Hepatocyte (in vitro differentiated cells): ENCODE measurements around the gene OAF. TPM values are rescaled to one million over a fixed set of nuclear protein-coding genes. Genes with fewer than 3 reads are reported as not detected.

ENCODE experiments used
- DNase-seq: peaks from one replicate; pipeline ENCODE4 v3.0.0-alpha.2; 2016; ENCODE audit warnings: low spot score
- H2AFZ ChIP-seq: fragments of 200-600 bp; sonication (generic); 2 replicates; pipeline ENCODE4 v1.6.0; 2016; ENCODE audit warnings: antibody characterized with exemption, mild to moderate bottlenecking
- H3K27ac ChIP-seq: fragments of 200-600 bp; sonication (generic); 2 replicates; pipeline ENCODE4 v1.5.1; 2016; ENCODE audit warnings: mild to moderate bottlenecking
- H3K27me3 ChIP-seq: fragments of 200-600 bp; sonication (generic); 2 replicates; pipeline ENCODE4 v1.6.1; 2016
- H3K36me3 ChIP-seq: fragments of 200-600 bp; sonication (generic); replicated peaks from 2 replicates; pipeline ENCODE4 v1.5.1; 2016; ENCODE audit warnings: low read depth; ENCODE audit not compliant: insufficient read depth
- H3K4me1 ChIP-seq: fragments of 200-600 bp; sonication (generic); 2 replicates; pipeline ENCODE4 v1.5.1; 2016; ENCODE audit warnings: mild to moderate bottlenecking, moderate library complexity; ENCODE audit not compliant: insufficient read depth
- H3K4me2 ChIP-seq: fragments of 200-600 bp; sonication (generic); 2 replicates; pipeline ENCODE4 v1.6.0; 2016
- H3K4me3 ChIP-seq: fragments of 200-600 bp; sonication (generic); 2 replicates; pipeline ENCODE4 v1.5.1; 2016; ENCODE audit warnings: mild to moderate bottlenecking
- H3K79me2 ChIP-seq: fragments of 200-600 bp; sonication (generic); 2 replicates; pipeline ENCODE4 v1.6.0; 2017; ENCODE audit warnings: mild to moderate bottlenecking
- H3K9me2 ChIP-seq: fragments of 200-600 bp; sonication (generic); replicated peaks from 2 replicates; pipeline ENCODE4 v1.6.0; 2017; ENCODE audit warnings: mild to moderate bottlenecking; ENCODE audit not compliant: insufficient read depth
- H3K9me3 ChIP-seq: fragments of 200-600 bp; sonication (generic); 2 replicates; pipeline ENCODE4 v1.5.1; 2016; ENCODE audit warnings: low read depth, mild to moderate bottlenecking
- H4K20me1 ChIP-seq: fragments of 200-600 bp; sonication (generic); 2 replicates; pipeline ENCODE4 v1.6.0; 2016; ENCODE audit warnings: mild to moderate bottlenecking; ENCODE audit not compliant: insufficient read depth, poor library complexity, severe bottlenecking
- CTCF ChIP-seq: fragments of 200-600 bp; sonication (generic); IDR thresholded peaks from 2 replicates; pipeline ENCODE4 v1.5.1; 2016; ENCODE audit warnings: antibody characterized with exemption, mild to moderate bottlenecking; ENCODE audit not compliant: poor library complexity
- EZH2 ChIP-seq: fragments of 200-600 bp; sonication (generic); IDR thresholded peaks from 2 replicates; pipeline ENCODE4 v1.6.1; 2016; ENCODE audit warnings: antibody characterized with exemption, mild to moderate bottlenecking, borderline replicate concordance
- EZH2phosphoT487 ChIP-seq: fragments of 200-600 bp; sonication (generic); IDR thresholded peaks from one replicate; pipeline ENCODE4 v1.6.1; 2018; ENCODE audit warnings: antibody characterized with exemption, mild to moderate bottlenecking, low read depth, moderate library complexity; ENCODE audit not compliant: unreplicated experiment, severe bottlenecking
- WGBS: methylation state at CpG from one replicate; pipeline ENCODE4 v1.1.6; 2016; ENCODE audit warnings: low lambda C conversion rate; ENCODE audit errors: missing lambda C conversion rate; 5-methylcytosine and 5-hydroxymethylcytosine counted together
- polyA plus RNA-seq: library from polyadenylated mRNA; unstranded; fragments of >200 nt; fragmentation: Nextera tagmentation; extraction: Ambion mirVana; gene quantifications from 2 replicates; pipeline ENCODE4 v1.2.1, GENCODE V29; 2016
- total RNA-seq: library from RNA; depleted of rRNA; stranded (reverse); fragments of >200 nt; gene quantifications from 2 replicates; pipeline ENCODE4 v1.2.3, GENCODE V29; 2014

The OAF gene
- total and polyA plus RNA-seq, 2 experiments from 2014 or later = 63.9 to 102 TPM

GRCh38 chr11:120172054-120172911 lies 38.5 kb upstream of the OAF start:
- H3K4me2 ChIP-seq = no peak overlapping the region
- 43% methylated on average over 24 of the region's 24 CpGs for WGBS
- no peak overlapping the region for H3K4me3 ChIP-seq
- no peaks in the 10 kb centered on the region for H3K9me3 ChIP-seq
- peak overlapping the region; percentile 52 for H3K27ac ChIP-seq
- DNase-seq = peak; percentile 87
- TF ChIP-seq EZH2 = no peak
- TF ChIP-seq CTCF = peak; percentile 80
- H3K9me2 ChIP-seq = no peaks in the 10 kb centered on the region
- H3K36me3 ChIP-seq = no peaks in the 10 kb centered on the region
- H3K27me3 ChIP-seq = peaks cover 11% of the 10 kb centered on the region
- no peak overlapping the region for H2AFZ ChIP-seq
- H3K79me2 ChIP-seq = no peaks in the 10 kb centered on the region
- H3K4me1 ChIP-seq = peaks cover 27% of the 10 kb centered on the region
- no peaks in the 10 kb centered on the region for H4K20me1 ChIP-seq

- no peak for DNase-seq
- no peaks in the 10 kb centered on the region for H3K36me3 ChIP-seq
- peaks cover 4% of the 10 kb centered on the region for H3K27me3 ChIP-seq
- peaks cover 27% of the 10 kb centered on the region for H3K4me1 ChIP-seq
- no peak overlapping the region for H3K4me2 ChIP-seq
- H3K4me3 ChIP-seq = no peak overlapping the region
- no peaks in the 10 kb centered on the region for H3K79me2 ChIP-seq
- TF ChIP-seq EZH2phosphoT487 (no peak), CTCF (no peak), EZH2 (no peak)
- H3K27ac ChIP-seq = peak overlapping the region; percentile 52
- no peak overlapping the region for H2AFZ ChIP-seq
- no peaks in the 10 kb centered on the region for H4K20me1 ChIP-seq
- H3K9me2 ChIP-seq = no peaks in the 10 kb centered on the region
- no peaks in the 10 kb centered on the region for H3K9me3 ChIP-seq
- 64% methylated on average over 11 of the region's 11 CpGs for WGBS
These were observed 37.7 kb upstream of the OAF start for GRCh38 chr11:120173019-120173705.

- Histone ChIP-seq H3K4me2 (no peak overlapping the region), H3K79me2 (no peaks in the 10 kb centered on the region), H3K4me3 (no peak overlapping the region), H3K9me3 (no peaks in the 10 kb centered on the region), H3K27ac (peak overlapping the region; percentile 37), H3K9me2 (no peaks in the 10 kb centered on the region), H3K4me1 (peaks cover 25% of the 10 kb centered on the region), H3K27me3 (peaks cover 3% of the 10 kb centered on the region), H2AFZ (no peak overlapping the region), H4K20me1 (no peaks in the 10 kb centered on the region), H3K36me3 (no peaks in the 10 kb centered on the region)
- no peak for TF ChIP-seq CTCF
- no peak for DNase-seq
- WGBS = 60% methylated on average over 5 of the region's 5 CpGs
These were observed 37.0 kb upstream of the OAF start for GRCh38 chr11:120173807-120174206.
